HL-60 (cell line): ENCODE measurements around the gene PCTP.

Source experiments
- GABPA ChIP-seq: IDR thresholded peaks from 2 replicates; pipeline ENCODE4 v1.6.1; 2012; ENCODE audit warnings: low read depth
- POLR2AphosphoS5 ChIP-seq: IDR thresholded peaks from 2 replicates; pipeline ENCODE4 v1.6.1; 2012; ENCODE audit warnings: low read depth
- SPI1 ChIP-seq: IDR thresholded peaks from 2 replicates; pipeline ENCODE4 v1.6.1; 2012; ENCODE audit warnings: low read depth, mild to moderate bottlenecking, borderline replicate concordance
- TF ChIP-seq, protein P1 (sequence below): IDR thresholded peaks from one replicate; pipeline ENCODE4 v1.5.1; 2011; ENCODE audit warnings: low read length, control low read depth, inconsistent platforms; ENCODE audit not compliant: insufficient read depth
- TF ChIP-seq, protein P2 (sequence below): IDR thresholded peaks from 2 replicates; pipeline ENCODE4 v1.6.1; 2012; ENCODE audit warnings: low read depth; ENCODE audit not compliant: insufficient replicate concordance

DNA sequence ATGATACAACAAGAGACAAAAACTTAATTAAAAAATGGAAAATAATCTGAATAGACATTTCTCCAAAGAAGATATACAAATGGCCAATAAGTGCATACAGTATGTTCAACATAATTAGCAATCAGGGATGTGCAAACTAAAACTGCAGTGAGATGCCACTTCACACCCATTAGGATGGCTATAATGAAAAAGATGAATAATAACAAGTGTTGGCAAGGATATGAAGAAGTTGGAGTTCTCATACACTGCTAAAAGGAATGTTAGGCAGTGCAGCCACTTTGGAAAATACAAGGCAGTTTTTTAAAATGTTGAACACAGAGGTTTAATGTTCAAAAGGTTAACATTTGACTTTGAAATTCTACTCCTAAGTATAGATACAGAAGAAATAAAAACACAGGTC, 69.8 kb downstream of the PCTP start:
- TF ChIP-seq, protein P1, sequence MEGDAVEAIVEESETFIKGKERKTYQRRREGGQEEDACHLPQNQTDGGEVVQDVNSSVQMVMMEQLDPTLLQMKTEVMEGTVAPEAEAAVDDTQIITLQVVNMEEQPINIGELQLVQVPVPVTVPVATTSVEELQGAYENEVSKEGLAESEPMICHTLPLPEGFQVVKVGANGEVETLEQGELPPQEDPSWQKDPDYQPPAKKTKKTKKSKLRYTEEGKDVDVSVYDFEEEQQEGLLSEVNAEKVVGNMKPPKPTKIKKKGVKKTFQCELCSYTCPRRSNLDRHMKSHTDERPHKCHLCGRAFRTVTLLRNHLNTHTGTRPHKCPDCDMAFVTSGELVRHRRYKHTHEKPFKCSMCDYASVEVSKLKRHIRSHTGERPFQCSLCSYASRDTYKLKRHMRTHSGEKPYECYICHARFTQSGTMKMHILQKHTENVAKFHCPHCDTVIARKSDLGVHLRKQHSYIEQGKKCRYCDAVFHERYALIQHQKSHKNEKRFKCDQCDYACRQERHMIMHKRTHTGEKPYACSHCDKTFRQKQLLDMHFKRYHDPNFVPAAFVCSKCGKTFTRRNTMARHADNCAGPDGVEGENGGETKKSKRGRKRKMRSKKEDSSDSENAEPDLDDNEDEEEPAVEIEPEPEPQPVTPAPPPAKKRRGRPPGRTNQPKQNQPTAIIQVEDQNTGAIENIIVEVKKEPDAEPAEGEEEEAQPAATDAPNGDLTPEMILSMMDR = no peak
- TF ChIP-seq POLR2AphosphoS5 = no peak
- TF ChIP-seq GABPA = no peak
- TF ChIP-seq, protein P2, sequence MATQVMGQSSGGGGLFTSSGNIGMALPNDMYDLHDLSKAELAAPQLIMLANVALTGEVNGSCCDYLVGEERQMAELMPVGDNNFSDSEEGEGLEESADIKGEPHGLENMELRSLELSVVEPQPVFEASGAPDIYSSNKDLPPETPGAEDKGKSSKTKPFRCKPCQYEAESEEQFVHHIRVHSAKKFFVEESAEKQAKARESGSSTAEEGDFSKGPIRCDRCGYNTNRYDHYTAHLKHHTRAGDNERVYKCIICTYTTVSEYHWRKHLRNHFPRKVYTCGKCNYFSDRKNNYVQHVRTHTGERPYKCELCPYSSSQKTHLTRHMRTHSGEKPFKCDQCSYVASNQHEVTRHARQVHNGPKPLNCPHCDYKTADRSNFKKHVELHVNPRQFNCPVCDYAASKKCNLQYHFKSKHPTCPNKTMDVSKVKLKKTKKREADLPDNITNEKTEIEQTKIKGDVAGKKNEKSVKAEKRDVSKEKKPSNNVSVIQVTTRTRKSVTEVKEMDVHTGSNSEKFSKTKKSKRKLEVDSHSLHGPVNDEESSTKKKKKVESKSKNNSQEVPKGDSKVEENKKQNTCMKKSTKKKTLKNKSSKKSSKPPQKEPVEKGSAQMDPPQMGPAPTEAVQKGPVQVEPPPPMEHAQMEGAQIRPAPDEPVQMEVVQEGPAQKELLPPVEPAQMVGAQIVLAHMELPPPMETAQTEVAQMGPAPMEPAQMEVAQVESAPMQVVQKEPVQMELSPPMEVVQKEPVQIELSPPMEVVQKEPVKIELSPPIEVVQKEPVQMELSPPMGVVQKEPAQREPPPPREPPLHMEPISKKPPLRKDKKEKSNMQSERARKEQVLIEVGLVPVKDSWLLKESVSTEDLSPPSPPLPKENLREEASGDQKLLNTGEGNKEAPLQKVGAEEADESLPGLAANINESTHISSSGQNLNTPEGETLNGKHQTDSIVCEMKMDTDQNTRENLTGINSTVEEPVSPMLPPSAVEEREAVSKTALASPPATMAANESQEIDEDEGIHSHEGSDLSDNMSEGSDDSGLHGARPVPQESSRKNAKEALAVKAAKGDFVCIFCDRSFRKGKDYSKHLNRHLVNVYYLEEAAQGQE = no peak
- TF ChIP-seq SPI1 = no peak
